RWPE1 (cell line): ENCODE results near the gene ZNF324B.
A peak's percentile ranks its signal among the peaks of the same experiment; 100 is the strongest.
"Not testable (repeated sequence)": the region's sequence is repeated elsewhere in the genome, so short reads cannot be mapped to it uniquely, and the experiment has no call there.

Experiments
- CTCF ChIA-PET: fragments of 350-600 bp; sonication (Branson Sonifier 250); formaldehyde crosslinking; extraction: SDS; loops from one replicate; lab custom pipeline; 2021; lab: Yijun Ruan, JAX
- POLR2A ChIA-PET: fragments of 400-600 bp; formaldehyde crosslinking; extraction: SDS; loops from one replicate; lab custom pipeline; 2020; ENCODE audit warnings: antibody characterized with exemption; ENCODE audit not compliant: low non-redundant PET; lab: Yijun Ruan, JAX
- DNase-seq: peaks from one replicate; pipeline ENCODE4 v3.0.0; 2012; ENCODE audit warnings: low spot score
- H3K27ac ChIP-seq: fragments of 450-650 bp; 2 replicates; pipeline ENCODE4 v1.5.1; 2017
- CTCF ChIP-seq: fragments of 450-650 bp; conservative IDR thresholded peaks from 2 replicates; pipeline ENCODE4 v1.5.1; 2017; ENCODE audit warnings: low read depth, mild to moderate bottlenecking

The ZNF324B gene

GRCh38 chr19:58451358-58452101, at the start of gene ZNF324B:
Gene ZNF324B (plus strand): TSS chr19:58451622. CDS start chr19:58453702, 2,080 bp downstream.
- ChIA-PET CTCF (interaction anchor here (0.6 to 1.0 kb wide), 2 partner anchors 25 to 62 kb away, joined by 3 read pairs; no protein-coding TSS in a partner anchor), POLR2A (no interaction called here)
- peak; percentile 92 for DNase-seq
- peak within 1 kb of the TSS; percentile 62 for H3K27ac ChIP-seq
- TF ChIP-seq CTCF = no peak

DNA sequence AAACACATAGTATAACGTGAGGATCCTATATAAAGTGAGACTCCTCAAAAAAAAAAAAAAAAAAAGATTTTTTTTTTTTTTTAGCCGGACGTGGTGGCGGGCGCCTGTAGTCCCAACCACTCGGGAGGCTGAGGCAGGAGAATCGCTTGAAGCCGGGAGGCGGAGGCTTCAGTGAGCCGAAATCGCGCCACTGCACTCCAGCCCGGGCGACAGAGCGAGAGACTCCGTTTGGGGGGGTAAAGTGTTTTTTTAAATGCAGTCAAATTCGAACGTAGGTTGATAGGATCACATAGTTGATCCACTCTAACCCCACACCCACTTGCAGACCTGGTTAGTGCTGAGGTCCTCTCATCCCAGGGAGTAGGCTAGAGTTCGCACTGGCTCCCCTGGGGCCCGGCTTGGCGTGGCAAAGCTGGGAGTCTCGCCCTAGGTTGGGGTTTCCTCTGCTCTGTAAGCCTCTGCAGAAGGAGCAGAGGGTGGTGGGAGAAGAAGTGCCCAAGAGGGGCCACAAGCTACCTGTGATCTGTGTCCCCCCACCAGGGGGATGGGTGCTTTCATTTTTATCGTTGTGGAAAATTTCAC, 49.5 kb upstream of the ZNF324B start:
- DNase-seq = no peak
- ChIA-PET POLR2A (interaction anchor here (0.7 kb wide), 1 partner anchor 14 kb away, joined by 8 read pairs; no protein-coding TSS in a partner anchor), CTCF (no interaction called here)
- peak overlapping the region; percentile 79 for H3K27ac ChIP-seq
- no peak for TF ChIP-seq CTCF

- H3K27ac ChIP-seq, DNase-seq, CTCF ChIA-PET: not testable (repeated sequence)
- POLR2A ChIA-PET = interaction anchor here (0.8 kb wide), 1 partner anchor 54 kb away, joined by 3 read pairs; no protein-coding TSS in a partner anchor
These were observed 47.4 kb upstream of the ZNF324B start for GRCh38 chr19:58403920-58404478.

- TF ChIP-seq CTCF = 0 out of 2 replicates have a peak, but pooled peaks have one; percentile 18
- no peak for DNase-seq
- ChIA-PET POLR2A (no interaction called here), CTCF (interaction anchor here (0.5 to 0.9 kb wide), 4 partner anchors 19 to 113 kb away, joined by 3 to 4 read pairs (median 4); partner anchors contain the start of gene ZBTB45)
- peak overlapping the region; percentile 86 for H3K27ac ChIP-seq
These were observed 44.4 kb upstream of the ZNF324B start for GRCh38 chr19:58406818-58407657.

GRCh38 chr19:58407658-58408151, 43.7 kb upstream of the ZNF324B start:
- ChIA-PET POLR2A (no interaction called here), CTCF (interaction anchor here (0.6 kb wide), 1 partner anchor 20 kb away, joined by 4 read pairs; no protein-coding TSS in a partner anchor)
- no peak for DNase-seq
- TF ChIP-seq CTCF = no peak
- peak overlapping the region; percentile 86 for H3K27ac ChIP-seq
